CD14-positive monocyte (primary cell): ENCODE results near the gene CHRNE. TPM values are rescaled to one million over a fixed set of nuclear protein-coding genes. Genes with fewer than 3 reads are reported as not detected.

Experiments used
- DNase-seq, 3 donors: peaks; one replicate each; pipeline ENCODE4 v3.0.0-alpha.2; 2011 to 2022
- H2AFZ ChIP-seq: 2 replicates; pipeline ENCODE4 v1.6.0; 2012; ENCODE audit warnings: mild to moderate bottlenecking, low read depth, low read length, inconsistent platforms; ENCODE audit not compliant: insufficient read depth, poor library complexity, severe bottlenecking
- H3K27ac ChIP-seq, 2 donors: 1 replicate in 1 of 2; 2 replicates in 1 of 2; pipeline ENCODE4 v1.5.1; 2012 to 2013; ENCODE audit warnings: low read length in 2 of 2, control low read depth in 1 of 2, inconsistent platforms in 1 of 2, low read depth in 1 of 2, mild to moderate bottlenecking in 1 of 2
- H3K27me3 ChIP-seq, 2 donors: one replicate each; pipeline versions ENCODE4 v1.6.0 to v1.6.1; 2011 to 2013; ENCODE audit warnings: low read length in 2 of 2; ENCODE audit not compliant: control insufficient read depth in 2 of 2, insufficient read depth in 2 of 2
- H3K36me3 ChIP-seq, 2 donors: replicated peaks in 1 of 2; 1 replicate in 1 of 2; 2 replicates in 1 of 2; pipeline versions ENCODE4 v1.5.1 to v1.6.1; 2012 to 2013; ENCODE audit warnings: low read length in 2 of 2, control low read depth in 1 of 2, inconsistent platforms in 1 of 2, mild to moderate bottlenecking in 1 of 2; ENCODE audit not compliant: insufficient read depth in 2 of 2, control insufficient read depth in 1 of 2
- H3K4me1 ChIP-seq, 2 donors: 1 replicate in 1 of 2; 2 replicates in 1 of 2; pipeline versions ENCODE4 v1.5.1 to v1.6.1; 2012 to 2013; ENCODE audit warnings: low read length in 2 of 2, control low read depth in 1 of 2, inconsistent platforms in 1 of 2, mild to moderate bottlenecking in 1 of 2, moderate library complexity in 1 of 2; ENCODE audit not compliant: insufficient read depth in 2 of 2, control insufficient read depth in 1 of 2
- H3K4me2 ChIP-seq: replicated peaks from 2 replicates; pipeline ENCODE3; 2012; ENCODE audit warnings: low read length, moderate library complexity, mild to moderate bottlenecking; ENCODE audit not compliant: poor library complexity, severe bottlenecking; ENCODE audit errors: extremely low read depth
- H3K4me3 ChIP-seq, 3 experiments: fragments of 200-600 bp in 1 of 3; sonication (generic) in 1 of 3; replicated peaks in 1 of 3; 1 replicate in 2 of 3; 2 replicates in 1 of 3; pipeline ENCODE4 v1.5.1; 2011 to 2013; ENCODE audit warnings: low read length in 3 of 3, mild to moderate bottlenecking in 3 of 3, control low read depth in 2 of 3, low read depth in 2 of 3, inconsistent platforms in 1 of 3, moderate library complexity in 1 of 3
- H3K79me2 ChIP-seq: 2 replicates; pipeline ENCODE4 v1.6.0; 2012; ENCODE audit warnings: mild to moderate bottlenecking, control low read depth, inconsistent platforms, low read length, moderate library complexity; ENCODE audit not compliant: insufficient read depth
- H3K9ac ChIP-seq: 2 replicates; pipeline ENCODE4 v1.6.0; 2017; ENCODE audit warnings: low read length, mild to moderate bottlenecking; ENCODE audit not compliant: insufficient read depth, poor library complexity, severe bottlenecking
- H3K9me3 ChIP-seq, 2 donors: replicated peaks in 1 of 2; 1 replicate in 1 of 2; 2 replicates in 1 of 2; pipeline versions ENCODE4 v1.5.1 to v1.6.1; 2012 to 2013; ENCODE audit warnings: low read length in 2 of 2, control low read depth in 1 of 2; ENCODE audit not compliant: control insufficient read depth in 1 of 2, insufficient read depth in 1 of 2
- H4K20me1 ChIP-seq: 2 replicates; pipeline ENCODE4 v1.6.0; 2012; ENCODE audit warnings: mild to moderate bottlenecking, low read length, control low read depth, moderate library complexity; ENCODE audit not compliant: insufficient read depth
- H3K27ac Mint-ChIP-seq, 7 donors: one replicate each; pipeline ENCODE4 v1.8.0; 2020; ENCODE audit warnings: mild to moderate bottlenecking in 7 of 7, mixed read lengths in 7 of 7, moderate library complexity in 6 of 7, inconsistent platforms in 2 of 7
- H3K27me3 Mint-ChIP-seq, 3 donors: one replicate each; pipeline ENCODE4 v1.8.0; 2021 to 2022; ENCODE audit warnings: low read depth in 3 of 3, mild to moderate bottlenecking in 3 of 3, mixed read lengths in 3 of 3, moderate library complexity in 3 of 3, inconsistent platforms in 1 of 3
- H3K36me3 Mint-ChIP-seq, 2 donors: one replicate each; pipeline ENCODE4 v1.8.0; 2020; ENCODE audit warnings: mixed read lengths in 2 of 2, inconsistent platforms in 1 of 2, mild to moderate bottlenecking in 1 of 2
- H3K4me1 Mint-ChIP-seq: one replicate; pipeline ENCODE4 v1.8.0; 2020; ENCODE audit warnings: mild to moderate bottlenecking, mixed read lengths
- H3K4me3 Mint-ChIP-seq, 2 donors: one replicate each; pipeline ENCODE4 v1.8.0; 2020; ENCODE audit warnings: mild to moderate bottlenecking in 2 of 2, mixed read lengths in 2 of 2, moderate library complexity in 1 of 2
- H3K9me3 Mint-ChIP-seq, 7 donors: one replicate each; pipeline ENCODE4 v1.8.0; 2020 to 2022; ENCODE audit warnings: mixed read lengths in 7 of 7, mild to moderate bottlenecking in 6 of 7, moderate library complexity in 6 of 7, inconsistent platforms in 2 of 7
- CTCF ChIP-seq: fragments of 200-600 bp; IDR thresholded peaks from one replicate; pipeline ENCODE4 v1.8.0; 2022; ENCODE audit warnings: antibody characterized with exemption, mild to moderate bottlenecking
- WGBS: methylation state at CpG from one replicate; pipeline ENCODE4 v1.1.5; 2013; ENCODE audit warnings: missing lambda C conversion rate; ENCODE audit not compliant: insufficient coverage; 5-methylcytosine and 5-hydroxymethylcytosine counted together
- intact Hi-C, 2 donors: fragments of 100-400 bp; cut with micrococcal nuclease; formaldehyde crosslinking; loops; one replicate each; pipeline versions ENCODE4 v1.15.0 to v1.15.1; 2023
- polyA plus RNA-seq, 3 donors: library from polyadenylated mRNA; depleted of rRNA in 1 of 3; unstranded in 2 of 3; stranded (reverse) in 1 of 3; fragments of 300-500 nt in 2 of 3; fragments of >200 nt in 1 of 3; fragmentation: Illumina TruSeq in 2 of 3; gene quantifications; 1 replicate in 2 of 3; 2 replicates in 1 of 3; pipeline ENCODE4 v1.2.3, GENCODE V29; 2012 to 2021

The CHRNE gene
- polyA plus RNA-seq, 3 donors: 0.54 to 12.6 (median 2.1) TPM

DNA sequence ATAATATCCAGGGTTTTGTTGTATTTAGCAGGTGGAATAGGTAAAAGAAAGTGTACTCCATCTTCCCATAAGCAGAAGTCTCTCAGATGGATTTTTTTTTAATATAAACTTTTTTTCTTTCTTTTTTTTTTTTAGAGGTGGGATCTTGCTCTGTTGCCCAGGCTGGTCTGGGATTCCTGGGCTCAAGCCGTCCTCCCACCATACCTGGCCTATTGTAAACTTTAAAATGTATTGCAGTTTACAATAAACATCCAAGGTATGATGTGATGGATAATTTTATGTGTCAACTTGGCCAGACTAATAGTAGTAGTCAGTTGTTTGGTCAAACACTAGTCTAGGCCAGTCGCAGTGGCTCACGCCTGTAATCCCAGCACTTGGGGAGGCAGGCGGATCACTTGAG, 18.4 kb upstream of the CHRNE start:
- Histone ChIP-seq H3K4me3 (no peak overlapping the region), H3K4me1 (peaks cover 17% of the 10 kb centered on the region in 2 donors), H3K4me2 (no peak overlapping the region), H3K36me3 (no peaks in the 10 kb centered on the region), H3K79me2 (no peaks in the 10 kb centered on the region), H3K27me3 (no peaks in the 10 kb centered on the region), H3K9ac (no peak overlapping the region), H3K9me3 (no peaks in the 10 kb centered on the region), H3K27ac (peak overlapping the region in 1 of 2 donors; percentile 77), H2AFZ (no peak overlapping the region), H4K20me1 (no peaks in the 10 kb centered on the region)
- DNase-seq: no peak
- peak overlapping the region in 4 of 7 donors; percentile 77 to 93 (median 90) for H3K27ac Mint-ChIP-seq
- TF ChIP-seq CTCF: no peak
- intact Hi-C loops: no loop called here
- WGBS: no CpG with 5 or more reads among the region's 4 CpGs
- peaks cover 0 to 2% (median 0%) of the 10 kb centered on the region in 3 donors for H3K27me3 Mint-ChIP-seq
- H3K36me3 Mint-ChIP-seq: no peaks in the 10 kb centered on the region
- H3K4me1 Mint-ChIP-seq: peaks cover 19% of the 10 kb centered on the region
- peak overlapping the region in 1 of 2 donors; percentile 28 for H3K4me3 Mint-ChIP-seq
- H3K9me3 Mint-ChIP-seq: no peaks in the 10 kb centered on the region

DNA sequence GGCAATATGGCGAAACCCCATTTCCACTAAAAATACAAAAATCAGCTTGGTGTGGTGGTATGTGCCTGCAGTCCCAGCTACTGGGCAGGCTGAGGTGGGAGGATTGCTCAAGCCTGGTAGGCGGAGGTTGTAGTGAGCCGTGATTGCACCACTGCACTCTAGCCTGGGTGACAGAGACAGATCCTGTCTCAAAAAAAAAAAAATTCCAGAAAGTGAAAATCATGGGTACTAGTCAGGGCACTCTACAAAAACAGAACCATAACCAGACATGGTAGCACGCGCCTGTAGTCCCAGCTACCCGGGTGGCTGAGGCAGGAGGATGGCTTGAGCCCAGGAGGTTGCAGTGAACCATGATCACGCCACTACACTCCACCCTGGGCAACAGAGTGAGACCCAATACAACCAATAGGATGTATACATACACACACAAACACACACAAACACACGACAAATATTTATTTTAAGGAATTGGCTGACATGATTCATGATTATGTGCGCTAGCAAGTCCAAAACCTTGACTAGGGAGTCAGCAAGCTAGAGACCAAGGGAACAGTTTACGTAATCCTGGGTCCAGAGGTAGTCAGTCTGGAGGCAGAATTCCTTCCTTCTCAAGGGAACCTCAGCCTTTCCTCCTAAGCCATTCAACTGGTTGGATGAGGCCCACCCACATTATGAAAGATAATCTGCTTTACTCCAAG, 17.6 kb upstream of the CHRNE start:
- Histone ChIP-seq H3K27me3 (no peaks in the 10 kb centered on the region), H3K79me2 (no peaks in the 10 kb centered on the region), H3K4me2 (peak overlapping the region; percentile 15), H3K4me1 (peaks cover 17% of the 10 kb centered on the region in 2 donors), H3K9ac (peak overlapping the region; percentile 6), H4K20me1 (no peaks in the 10 kb centered on the region), H3K4me3 (no peak overlapping the region), H2AFZ (peak overlapping the region; percentile 38), H3K9me3 (no peaks in the 10 kb centered on the region), H3K27ac (peak overlapping the region; percentile 65 to 77), H3K36me3 (no peaks in the 10 kb centered on the region)
- Mint-ChIP-seq H3K27me3 (peaks cover 0 to 2% (median 0%) of the 10 kb centered on the region in 3 donors), H3K27ac (peak overlapping the region; percentile 53 to 93 (median 90)), H3K4me3 (peak overlapping the region in 1 of 2 donors; percentile 73), H3K9me3 (no peaks in the 10 kb centered on the region), H3K36me3 (no peaks in the 10 kb centered on the region), H3K4me1 (peaks cover 19% of the 10 kb centered on the region)
- DNase-seq: peak; percentile 61 to 90 (median 82)
- intact Hi-C loops: no loop called here
- WGBS: 50% methylated on average over 2 of the region's 10 CpGs
- TF ChIP-seq CTCF: no peak
